Posterior cingulate gyrus (tissue), 11 donors: Measurements from ENCODE around the gene PIPOX.
A peak's percentile ranks its signal among the peaks of the same experiment; 100 is the strongest.

Source experiments
- DNase-seq, 10 donors: peaks; one replicate each; pipeline versions ENCODE4 v3.0.0 to v3.0.0-alpha.2; 2020 to 2021; ENCODE audit warnings: mixed read lengths in 3 of 10
- intact Hi-C: fragments of 100-400 bp; cut with DNase I; formaldehyde crosslinking; loops from one replicate; pipeline ENCODE4 v1.15.1; 2023

PIPOX gene

DNA sequence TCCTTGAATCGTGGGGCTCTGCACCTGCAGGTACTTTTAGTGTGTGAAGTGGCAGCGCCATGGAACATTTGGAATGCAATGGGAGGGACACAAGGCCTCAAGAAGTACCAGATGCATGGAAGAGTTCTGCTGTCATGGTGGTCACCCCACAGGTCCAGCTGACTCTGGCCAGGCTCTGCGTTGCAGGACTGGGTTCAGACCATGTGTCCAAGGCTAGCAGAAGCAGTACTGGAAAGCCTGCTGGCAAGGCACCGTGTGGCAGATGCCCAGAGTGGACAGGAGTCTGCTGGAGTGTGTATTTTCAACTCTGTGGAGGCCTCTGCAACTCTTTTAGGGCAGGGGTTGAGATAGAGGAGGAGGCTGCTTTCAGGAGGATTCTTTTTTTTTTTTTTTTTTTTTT lies 2.1 kb downstream of the PIPOX start:
- peak in 1 of 10 donors; percentile 42 for DNase-seq
- intact Hi-C loops, result no loop called here

DNA sequence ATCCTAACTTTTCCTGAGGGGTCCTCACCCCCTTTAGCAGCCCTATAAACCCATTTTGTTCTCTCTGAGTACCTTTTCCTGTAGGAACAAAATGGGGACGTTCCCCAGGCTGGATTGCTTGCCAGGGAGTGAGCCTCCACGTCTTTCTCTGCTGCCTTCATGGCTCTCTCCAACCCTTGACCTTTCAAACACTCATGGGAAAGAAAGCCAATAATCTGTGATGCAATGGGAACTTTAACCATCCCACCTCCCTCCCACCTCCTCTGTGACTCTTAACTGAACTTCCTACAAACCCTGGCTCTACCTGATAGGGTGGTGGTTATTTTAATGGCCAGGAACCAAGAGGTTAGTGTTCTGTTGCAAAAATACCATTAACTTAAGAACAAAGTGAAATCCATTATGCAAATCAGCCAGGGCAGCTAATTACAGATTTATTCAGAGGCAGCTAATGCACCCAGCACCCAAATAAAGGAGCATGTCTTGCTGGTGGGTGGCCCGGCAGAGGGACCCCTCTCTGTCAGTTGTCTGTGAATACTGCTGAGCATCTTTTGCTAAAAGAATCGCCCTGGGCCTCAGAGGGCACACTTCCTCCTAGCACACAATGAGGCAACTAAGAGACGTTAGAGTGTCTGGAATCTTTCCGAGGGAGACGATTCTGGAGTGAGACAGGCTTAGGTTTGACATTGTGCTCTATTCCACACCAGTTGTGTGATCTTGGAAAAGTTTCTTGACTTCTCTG lies 3.0 kb downstream of the PIPOX start:
- intact Hi-C loops, result no loop called here
- peak in 1 of 10 donors; percentile 51 for DNase-seq

DNA sequence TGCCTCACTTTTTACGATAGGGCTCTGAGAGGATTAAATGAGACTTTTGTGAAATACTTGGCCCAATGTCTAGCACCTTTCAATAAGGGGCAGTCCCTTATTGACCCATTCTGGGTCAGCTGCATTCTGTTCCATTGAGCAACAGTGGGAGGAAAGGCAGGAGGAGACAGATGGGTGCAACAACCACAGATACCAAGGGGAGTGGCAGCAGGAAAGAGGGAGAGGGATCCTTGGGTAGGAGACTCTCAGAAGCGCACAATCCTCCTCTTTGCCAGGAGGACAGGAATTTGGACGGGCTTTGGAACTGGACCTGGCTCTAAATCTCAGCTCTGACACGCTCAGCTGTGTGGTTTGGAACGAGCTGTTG lies 3.5 kb downstream of the PIPOX start:
- peak in 1 of 10 donors; percentile 0 for DNase-seq

DNA sequence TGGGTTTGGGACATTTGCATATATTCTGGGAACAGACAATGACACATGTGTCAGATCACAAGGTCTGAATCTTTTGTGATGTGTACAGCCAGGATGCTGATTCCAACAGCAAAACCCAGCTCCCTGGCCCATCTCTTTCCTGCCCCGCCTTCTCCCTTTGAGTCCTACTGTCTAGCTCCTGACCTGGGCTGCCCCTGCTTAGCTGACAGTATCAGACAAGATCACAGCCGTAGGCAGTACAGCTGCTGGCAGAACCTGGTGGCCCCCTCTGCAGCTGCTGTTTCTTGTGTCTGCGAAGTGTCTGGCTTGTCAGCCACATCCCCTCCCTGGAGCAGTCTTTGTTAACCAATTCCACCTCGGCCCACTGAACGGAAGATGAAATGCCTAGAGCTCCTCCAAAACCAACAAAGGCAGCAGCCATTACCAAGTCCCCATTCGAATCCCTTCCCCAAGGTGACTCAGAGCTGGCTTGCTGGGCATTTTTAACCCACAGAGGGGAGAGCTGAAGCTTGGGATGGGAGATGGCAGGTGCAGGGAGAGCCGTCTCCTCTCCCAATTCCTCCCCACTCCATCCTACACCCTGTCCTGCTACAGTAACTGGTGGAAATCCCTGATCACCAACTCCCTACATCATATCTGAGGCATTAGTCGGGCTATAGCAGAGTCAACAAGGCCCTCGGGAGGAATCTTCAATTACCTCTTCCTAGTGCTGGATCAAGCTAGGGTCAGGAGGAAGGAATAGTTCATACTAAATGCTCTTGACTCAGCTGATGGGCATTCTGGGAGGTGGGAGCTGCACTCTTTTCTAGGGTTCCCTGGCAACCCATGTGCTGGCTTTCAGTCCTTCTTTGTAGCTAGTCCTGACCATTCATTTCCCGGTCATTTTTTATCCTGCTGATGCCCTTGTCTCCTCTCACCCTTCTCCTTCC lies 5.8 kb downstream of the PIPOX start:
- intact Hi-C loops, result no loop called here
- no peak for DNase-seq

More for the DNA sequence above, 3.5 kb downstream of the PIPOX start:
- intact Hi-C loops, result no loop called here

DNA sequence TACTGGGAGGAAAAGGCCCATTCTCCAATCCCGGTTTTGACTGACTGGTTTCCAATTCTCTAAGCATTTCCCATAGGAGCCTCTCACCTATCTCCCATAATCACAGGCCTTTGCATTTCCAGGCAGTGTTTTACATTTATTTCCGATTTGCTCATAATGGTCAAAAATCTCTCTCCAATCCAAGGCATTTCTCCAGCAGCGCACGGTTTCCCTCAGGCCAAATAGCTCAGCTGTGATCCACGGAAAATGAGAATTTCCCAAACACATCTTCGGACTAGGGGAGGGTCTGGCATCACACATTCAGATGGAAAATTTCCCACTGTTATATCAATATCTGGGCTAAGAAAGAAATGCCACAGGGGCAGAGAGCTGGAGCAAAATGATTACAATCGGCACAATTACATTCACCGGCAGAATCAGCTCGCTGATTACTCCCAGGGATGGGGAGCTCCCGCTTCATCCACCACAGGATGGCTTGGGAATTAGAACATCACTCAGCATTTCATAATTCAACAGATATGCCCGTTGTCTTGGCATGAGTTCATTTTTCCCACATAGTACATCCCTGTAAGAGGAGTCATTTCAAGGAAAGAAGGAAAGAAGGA lies 6.7 kb downstream of the PIPOX start:
- intact Hi-C loops, result no loop called here
- DNase-seq, result no peak

DNA sequence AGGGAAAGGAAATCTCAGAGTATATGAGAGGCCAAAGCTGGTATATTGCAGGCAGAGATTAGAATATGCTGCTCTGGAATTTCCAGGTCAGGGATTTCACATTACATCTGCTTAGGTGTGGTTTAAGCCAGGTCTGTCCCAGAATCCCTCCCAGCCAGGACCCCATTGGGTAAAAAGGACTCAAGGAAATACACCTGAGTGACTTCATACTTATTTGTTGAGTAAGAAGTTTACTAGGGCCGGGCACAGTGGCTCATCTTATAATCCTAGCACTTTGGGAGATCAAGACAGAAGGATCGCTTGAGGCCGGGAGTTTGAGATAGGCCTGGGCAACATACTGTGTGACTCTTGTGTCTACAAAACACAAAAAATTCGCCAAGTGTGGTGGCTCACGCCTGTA lies 7.2 kb downstream of the PIPOX start:
- intact Hi-C loops, result no loop called here
- no peak for DNase-seq

DNA sequence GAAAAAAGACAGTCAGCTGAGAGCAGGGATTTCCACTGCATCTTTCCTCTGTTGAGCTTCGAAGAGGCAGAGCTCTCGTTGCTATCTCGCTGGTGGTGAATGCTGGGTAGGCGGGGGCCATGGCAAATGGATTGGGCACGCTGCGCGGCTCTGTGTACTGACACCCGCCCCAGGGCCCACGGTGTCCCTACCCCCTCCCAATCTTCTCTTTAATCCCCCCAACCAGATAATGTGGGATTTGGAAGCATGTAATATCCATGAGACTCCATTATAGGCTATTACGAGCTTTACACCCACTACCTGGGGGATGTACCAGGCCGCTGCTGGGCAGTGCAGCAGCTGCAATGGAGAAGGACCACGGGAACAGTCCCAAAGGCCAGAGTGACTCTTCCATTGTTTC lies 8.3 kb downstream of the PIPOX start:
- intact Hi-C loops, result no loop called here
- peak in 1 of 10 donors; percentile 43 for DNase-seq

DNA sequence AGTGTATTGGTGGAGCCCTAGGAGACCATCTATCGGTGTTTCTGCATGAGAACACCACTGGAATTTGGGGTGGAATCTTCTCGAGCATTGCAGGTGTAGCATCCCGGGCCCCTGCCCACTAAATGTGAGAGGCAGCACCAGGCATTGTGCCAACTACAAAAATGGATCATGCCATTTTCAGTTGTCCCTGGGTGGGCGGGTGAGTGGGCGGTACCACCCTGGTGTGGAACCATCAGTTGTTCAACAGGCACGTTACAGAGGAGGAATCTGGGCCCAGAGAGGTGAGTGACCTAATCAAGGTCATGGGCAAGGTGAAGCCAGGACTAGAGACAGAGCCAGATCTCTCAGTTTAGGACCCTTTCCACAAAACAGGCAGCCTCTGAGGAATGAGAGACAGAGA lies 8.8 kb downstream of the PIPOX start:
- intact Hi-C loops, result no loop called here
- DNase-seq, result peak in 1 of 10 donors; percentile 41

DNA sequence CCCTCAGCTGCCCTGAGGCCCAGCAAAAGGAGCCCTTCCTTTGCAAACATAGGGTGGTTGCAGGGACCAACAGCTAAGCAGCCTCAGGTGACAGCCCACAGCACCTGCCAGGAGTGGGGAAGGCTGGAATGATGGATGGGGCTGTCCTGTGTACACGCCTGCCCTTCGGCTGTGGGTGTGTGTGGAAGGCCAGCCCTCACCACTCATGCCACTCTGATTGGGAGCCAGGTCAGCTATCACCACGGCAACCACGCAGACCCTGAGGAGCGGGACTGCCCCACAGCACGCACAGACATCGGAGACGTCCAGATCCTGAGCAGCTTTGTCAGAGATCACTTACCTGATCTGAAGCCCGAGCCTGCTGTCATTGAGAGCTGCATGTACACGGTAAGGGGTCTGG lies 11.9 kb downstream of the PIPOX start:
- DNase-seq, result no peak
- intact Hi-C loops, result no loop called here

DNA sequence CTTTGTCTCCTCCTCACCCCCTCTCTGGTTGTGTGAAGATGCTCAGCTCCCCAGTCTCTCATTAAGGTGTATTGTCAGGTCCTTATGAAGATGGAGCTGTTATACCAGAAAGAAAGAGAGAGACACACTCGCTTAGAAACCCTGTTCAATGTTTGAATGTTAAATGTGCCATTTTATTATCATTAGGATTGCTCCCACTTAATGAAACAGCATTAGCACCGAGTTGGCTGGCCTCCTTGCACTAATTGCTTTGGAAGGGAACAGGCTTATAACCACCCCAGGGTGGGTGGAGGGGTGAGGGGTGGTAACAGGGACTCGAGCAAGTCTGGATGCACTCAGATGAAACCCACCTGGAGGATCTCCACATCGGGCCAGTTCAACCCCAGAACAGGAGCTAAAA lies 14.4 kb downstream of the PIPOX start:
- intact Hi-C loops, result no loop called here
- no peak for DNase-seq

DNA sequence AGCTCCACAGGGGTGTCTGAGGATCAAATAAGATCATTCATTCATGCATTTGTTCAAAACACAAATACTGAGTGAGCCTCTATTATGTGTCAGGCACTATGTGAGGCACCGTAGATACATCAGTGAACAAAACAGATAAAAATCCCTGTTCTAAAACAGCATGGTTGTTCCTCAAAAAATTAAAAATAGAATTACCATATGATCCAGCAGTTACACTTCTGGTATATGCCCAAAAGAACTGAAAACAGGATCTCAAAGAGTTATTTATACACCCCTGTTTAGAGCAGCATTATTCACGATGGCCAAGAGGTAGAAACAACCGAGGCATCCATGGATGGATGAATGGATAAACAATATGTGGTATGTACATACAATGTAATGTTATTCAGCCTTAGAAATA lies 15.4 kb downstream of the PIPOX start:
- intact Hi-C loops, result no loop called here
- no peak for DNase-seq

DNA sequence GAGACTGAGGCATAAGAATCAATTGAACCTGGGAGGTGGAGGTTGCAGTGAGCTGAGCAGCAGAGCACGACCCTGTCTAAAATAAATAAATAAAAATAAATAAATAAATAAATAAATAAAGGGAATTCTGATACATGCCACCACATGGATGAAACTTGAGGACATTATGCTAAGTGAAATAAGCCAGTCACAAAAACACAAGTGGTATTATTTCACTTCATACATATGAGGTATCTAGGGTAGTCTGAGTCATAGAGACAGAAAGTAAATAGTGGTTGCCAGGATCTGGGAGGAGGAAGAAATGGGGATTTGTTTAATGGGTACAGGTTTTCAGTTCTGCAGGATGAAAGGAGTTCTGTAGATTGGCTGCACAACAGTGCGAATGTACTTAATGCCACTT lies 16.3 kb downstream of the PIPOX start:
- intact Hi-C loops, result no loop called here
- peak in 1 of 10 donors; percentile 1 for DNase-seq

DNA sequence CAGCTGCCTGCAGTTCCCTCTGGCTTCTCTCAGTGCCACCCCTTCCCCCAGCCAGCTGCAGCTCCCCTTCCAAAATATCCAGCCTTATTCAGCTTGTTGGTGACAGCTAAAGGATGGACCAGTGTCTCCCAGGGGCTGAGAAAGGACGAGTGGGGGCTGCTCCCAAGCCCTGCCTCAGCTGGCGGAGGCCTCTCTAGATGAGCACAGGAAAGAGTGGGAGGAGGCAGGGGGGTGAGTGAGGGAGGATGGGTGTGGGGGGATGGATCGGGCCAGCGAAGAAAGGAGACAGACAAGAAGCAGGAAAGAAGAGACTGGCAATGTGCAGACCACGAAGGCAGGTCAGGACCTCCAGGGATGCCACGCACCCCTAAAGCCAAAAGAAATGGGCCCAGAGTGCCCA lies 17.5 kb downstream of the PIPOX start:
- intact Hi-C loops, result no loop called here
- no peak for DNase-seq

DNA sequence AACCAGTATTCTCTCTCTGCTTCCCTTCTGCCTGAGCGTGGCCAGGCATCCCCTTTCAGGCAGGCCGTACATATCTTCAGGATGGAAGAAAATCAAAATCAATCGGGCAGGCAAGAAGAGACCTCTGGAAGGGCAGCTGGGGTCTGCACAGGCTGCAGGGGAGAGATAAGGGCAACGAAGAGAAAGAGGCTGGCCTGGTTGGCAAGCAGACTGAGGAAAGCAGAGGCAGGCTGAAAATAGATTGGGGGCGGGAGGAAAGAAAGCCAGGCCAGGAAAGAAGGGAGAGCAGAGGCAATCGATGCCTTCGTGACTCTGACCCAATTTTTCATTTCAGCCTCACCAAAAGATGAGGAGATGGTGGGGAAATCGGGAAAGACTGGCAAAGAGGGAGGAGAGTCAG lies 18.1 kb downstream of the PIPOX start:
- intact Hi-C loops, result no loop called here
- DNase-seq, result peak in 4 of 10 donors; percentile 37 to 92 (median 66)

DNA sequence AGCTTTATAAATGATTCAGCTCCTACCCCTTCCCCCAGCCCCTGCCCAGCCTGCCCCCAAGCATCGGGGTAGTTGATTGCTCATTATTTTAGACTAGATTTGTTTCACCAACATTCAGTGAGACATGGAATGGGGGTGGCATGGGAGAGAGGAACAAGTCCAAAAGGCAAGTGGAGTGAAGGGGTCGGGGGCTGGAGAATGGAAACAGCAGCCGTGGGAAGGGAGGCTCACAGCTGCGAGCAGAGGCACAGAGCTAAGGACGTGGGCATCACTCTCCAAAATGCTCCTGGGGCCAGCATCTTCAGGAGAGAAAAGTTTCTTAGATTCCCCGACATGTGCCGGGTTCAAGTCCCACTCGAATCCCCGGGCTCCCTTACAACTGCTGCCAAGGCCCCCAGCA lies 19.3 kb downstream of the PIPOX start:
- no peak for DNase-seq

DNA sequence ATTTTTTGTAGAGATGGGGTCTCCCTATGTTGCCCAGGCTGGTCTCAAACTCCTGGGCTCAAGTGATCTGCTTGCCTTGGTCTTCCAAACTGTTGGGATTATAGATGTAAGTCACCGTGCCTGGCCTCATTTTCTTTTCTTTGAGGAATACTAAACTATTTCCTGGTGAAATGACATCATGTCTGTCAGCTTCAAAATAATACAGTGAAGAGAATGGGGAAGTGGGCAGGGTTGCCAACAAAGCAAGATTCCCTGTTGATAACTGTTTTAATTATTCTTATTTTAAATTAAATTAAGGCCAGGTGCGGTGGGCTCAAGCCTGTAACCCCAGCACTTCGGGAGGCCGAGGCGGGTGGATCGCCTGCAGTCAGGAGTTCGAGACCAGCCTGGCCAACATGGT lies 21.1 kb downstream of the PIPOX start:
- intact Hi-C loops, result no loop called here
- DNase-seq, result no peak

More for the DNA sequence above, 19.3 kb downstream of the PIPOX start:
- intact Hi-C loops, result no loop called here

DNA sequence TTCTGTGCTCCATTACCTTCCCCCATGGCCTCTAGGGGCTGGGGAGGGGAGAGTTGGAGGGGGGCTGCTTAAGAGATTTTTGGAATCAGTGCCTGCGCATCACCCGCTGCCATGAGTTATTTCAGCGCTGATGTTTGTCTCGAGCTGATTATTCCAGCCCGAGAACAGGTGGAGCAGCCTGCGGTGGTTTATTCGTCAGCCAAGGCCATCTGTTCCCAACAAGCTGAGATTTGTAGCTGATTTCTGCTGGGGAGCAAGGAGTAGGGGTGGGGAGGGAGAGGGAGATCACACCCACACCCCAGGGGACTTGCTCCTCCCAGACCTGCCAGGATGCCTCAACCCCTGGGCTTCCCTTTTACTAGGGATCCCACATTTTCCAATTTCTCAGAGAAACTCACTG lies 23.1 kb downstream of the PIPOX start:
- intact Hi-C loops, result loop anchor here (5.0 kb wide), 1 partner anchor 84 kb away; no protein-coding TSS in a partner anchor
- DNase-seq, result peak in 4 of 10 donors; percentile 38 to 75 (median 42)

DNA sequence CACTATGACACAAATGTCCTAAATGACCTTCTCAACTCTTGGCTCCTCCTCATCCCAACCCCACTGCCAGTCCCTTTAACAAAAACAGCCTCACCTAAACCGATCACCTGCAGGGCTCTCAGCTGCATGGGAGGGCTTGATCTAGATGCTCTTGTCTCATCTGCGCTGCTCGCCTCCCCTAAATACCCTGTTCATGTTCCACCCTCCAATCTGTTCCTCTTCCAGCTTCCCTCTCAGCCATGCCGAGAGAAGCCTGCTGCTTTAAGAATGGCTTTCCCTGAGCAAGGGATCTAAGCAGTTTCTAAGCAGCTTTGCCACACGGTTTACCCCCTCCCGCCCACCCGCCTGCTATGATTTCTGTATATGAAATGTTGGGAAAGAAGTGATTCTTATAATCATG lies 23.7 kb downstream of the PIPOX start:
- intact Hi-C loops, result loop anchor here (5.0 kb wide), 1 partner anchor 84 kb away; no protein-coding TSS in a partner anchor
- no peak for DNase-seq

DNA sequence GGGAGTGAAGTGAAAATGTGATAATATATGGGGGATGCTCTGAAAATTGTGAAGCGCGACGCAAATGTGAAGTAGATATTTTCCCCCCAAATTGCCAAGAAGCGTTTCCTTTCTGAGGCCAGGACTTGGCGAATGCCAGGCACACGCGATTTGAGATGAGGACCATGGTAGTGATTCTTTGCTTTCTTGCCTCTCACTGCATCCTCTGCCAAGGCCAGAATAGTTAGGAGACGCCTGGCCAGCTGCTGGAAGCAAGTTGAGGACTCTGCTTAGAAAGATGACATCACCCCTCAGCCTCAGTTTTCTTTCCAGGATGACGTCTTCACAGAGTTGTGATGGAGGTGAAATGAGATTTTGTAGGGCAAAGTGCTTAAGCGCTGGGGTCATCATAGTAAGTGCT lies 25.9 kb downstream of the PIPOX start:
- intact Hi-C loops, result loop anchor here (5.0 kb wide), 1 partner anchor 87 kb away; no protein-coding TSS in a partner anchor
- DNase-seq, result peak in 5 of 10 donors; percentile 38 to 92 (median 58)

DNA sequence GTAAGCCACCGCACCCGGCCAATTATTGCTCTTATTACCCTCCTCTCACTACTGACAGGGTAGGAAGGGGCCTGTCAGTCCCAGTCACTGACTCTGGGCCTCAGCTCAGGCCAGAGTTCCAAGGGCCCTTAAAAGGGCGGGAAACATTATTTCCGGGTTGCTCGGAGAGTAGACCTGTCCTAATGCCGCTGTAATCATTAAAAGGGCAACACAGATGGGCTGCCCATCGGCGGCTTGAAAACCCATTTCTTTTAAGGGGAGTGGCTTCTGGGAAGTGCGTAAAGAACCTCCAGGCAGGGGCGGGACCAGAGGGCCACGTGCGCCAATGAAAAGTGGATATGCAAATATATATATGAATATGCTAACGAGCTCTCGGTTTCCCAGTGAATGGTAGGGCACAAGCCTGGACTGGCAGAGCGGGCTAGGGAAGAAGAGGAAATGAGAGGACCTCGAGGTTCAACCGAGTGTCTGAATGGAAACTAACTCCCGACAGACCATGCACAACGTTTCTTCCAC lies 26.6 kb downstream of the PIPOX start:
- peak in 4 of 10 donors; percentile 39 to 91 (median 66) for DNase-seq
- intact Hi-C loops, result loop anchor here (5.0 kb wide), 1 partner anchor 87 kb away; no protein-coding TSS in a partner anchor

DNA sequence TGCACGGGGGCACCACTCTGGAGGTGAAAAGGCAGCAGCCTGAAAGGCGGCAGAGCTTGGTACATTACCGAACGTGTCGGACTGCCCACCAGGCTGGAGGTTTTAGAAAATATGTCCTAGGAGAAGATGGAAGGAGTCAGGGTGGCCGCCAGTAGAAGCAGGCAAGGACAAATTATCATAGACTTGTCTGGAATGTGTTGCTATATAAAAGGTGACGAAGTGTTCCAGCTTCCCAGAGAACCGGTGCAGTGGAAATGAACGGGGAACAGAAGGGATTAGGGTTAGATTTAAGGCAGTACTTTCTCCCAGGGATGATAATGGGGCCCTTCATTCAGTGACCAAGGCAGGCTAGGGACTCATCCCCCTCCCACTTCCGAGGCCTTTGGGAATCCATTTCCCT lies 27.4 kb downstream of the PIPOX start:
- no peak for DNase-seq
- intact Hi-C loops, result no loop called here
